Sciatic nerve (tissue), 2 donors: ENCODE data around the gene SEPHS2. TPM values are rescaled to one million over a fixed set of nuclear protein-coding genes. Genes with fewer than 3 reads are reported as not detected.
"Not testable (repeated sequence)": the region's sequence is repeated elsewhere in the genome, so short reads cannot be mapped to it uniquely, and the experiment has no call there.

Experiments
- ATAC-seq: fragments of 200-7000 bp; cut with Tn5 transposase; one replicate; pipeline ENCODE4 v1.9.1; 2020; ENCODE audit warnings: mild to moderate bottlenecking, moderate library complexity
- DNase-seq: peaks from one replicate; pipeline ENCODE4 v3.0.0-alpha.2; 2020; ENCODE audit warnings: low spot score
- intact Hi-C: fragments of 100-400 bp; cut with DNase I; formaldehyde crosslinking; loops from one replicate; pipeline ENCODE4 v1.14.2; 2022
- total RNA-seq: library from RNA; stranded (reverse); fragmentation: NEBNext Ultra II Directional; extraction: Animal tissue kit (Norgen Biotek cat#: 25700); gene quantifications from one replicate; pipeline ENCODE4 v1.2.1, GENCODE V29; 2021
- donor health status: DM: no; HTN: no; CAD: no.
- donor health status: DM: no; HTN: no; CAD: no.

The SEPHS2 gene
- total RNA-seq, 1 donor from 2014 or later, result 25.2 TPM

- peak; percentile 41 for ATAC-seq
- DNase-seq, result no peak
These were observed 27.8 kb upstream of the SEPHS2 start for GRCh38 chr16:30473231-30474073.

GRCh38 chr16:30472328-30472942, 26.8 kb upstream of the SEPHS2 start, which contains the start of gene ITGAL:
ITGAL (plus strand) TSS chr16:30472742; CDS start chr16:30472838, 96 bp downstream.
- DNase-seq, result no peak

More at GRCh38 chr16:30473231-30474073, 27.8 kb upstream of the SEPHS2 start:
- intact Hi-C loops, result no loop called here

GRCh38 chr16:30470632-30470995, 24.9 kb upstream of the SEPHS2 start:
- intact Hi-C loops, result no loop called here
- ATAC-seq, result no peak
- no peak for DNase-seq

More at GRCh38 chr16:30472328-30472942, 26.8 kb upstream of the SEPHS2 start, which contains the start of gene ITGAL:
- peak; percentile 65 for ATAC-seq
- intact Hi-C loops, result no loop called here

GRCh38 chr16:30470170-30470512, 24.5 kb upstream of the SEPHS2 start:
- ATAC-seq (no peak), DNase-seq (no peak)
- intact Hi-C loops, result no loop called here

DNA sequence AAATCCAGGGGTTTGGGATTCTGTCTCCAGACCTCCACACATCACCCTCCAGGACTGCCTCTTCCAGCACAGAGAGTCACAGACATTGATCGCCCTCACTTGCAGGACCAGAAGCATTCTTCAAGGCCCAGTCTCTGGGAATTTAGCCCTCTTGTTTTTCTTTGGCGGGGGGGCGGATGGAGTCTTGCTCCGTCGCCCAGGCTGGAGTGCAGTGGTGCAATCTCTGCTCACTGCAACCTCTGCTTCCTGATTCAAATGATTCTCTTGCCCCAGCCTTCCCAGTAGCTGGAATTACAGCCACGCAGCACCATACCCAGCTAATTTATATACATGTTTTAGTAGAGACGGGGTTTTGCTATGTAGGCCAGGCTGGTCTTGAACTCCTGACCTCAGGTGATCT, 18.4 kb upstream of the SEPHS2 start:
- DNase-seq, result no peak
- ATAC-seq, result no peak
- intact Hi-C loops, result no loop called here

- DNase-seq, intact Hi-C loops, ATAC-seq: not testable (repeated sequence)
These were observed 15.8 kb upstream of the SEPHS2 start for GRCh38 chr16:30461426-30461825.

DNA sequence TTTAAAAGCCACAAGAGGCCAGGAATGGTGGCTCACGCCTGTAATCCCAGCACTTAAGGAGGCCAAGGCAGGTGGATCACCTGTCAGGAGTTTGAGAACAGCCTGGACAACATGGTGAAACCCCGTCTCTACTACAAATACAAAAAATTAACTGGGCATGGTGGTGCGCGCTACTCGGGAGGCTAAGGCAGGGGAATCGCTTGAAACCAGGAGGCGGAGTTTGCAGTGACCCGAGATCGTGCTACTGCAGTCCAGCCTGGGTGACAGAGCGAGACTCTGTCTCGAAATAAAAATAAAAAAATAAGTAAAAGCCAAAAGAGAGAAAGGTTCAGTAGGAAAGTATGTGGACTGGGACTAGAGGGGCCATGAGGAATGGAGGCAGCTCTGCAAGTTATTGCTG, 13.8 kb upstream of the SEPHS2 start:
- intact Hi-C loops, result no loop called here
- no peak for ATAC-seq
- no peak for DNase-seq

DNA sequence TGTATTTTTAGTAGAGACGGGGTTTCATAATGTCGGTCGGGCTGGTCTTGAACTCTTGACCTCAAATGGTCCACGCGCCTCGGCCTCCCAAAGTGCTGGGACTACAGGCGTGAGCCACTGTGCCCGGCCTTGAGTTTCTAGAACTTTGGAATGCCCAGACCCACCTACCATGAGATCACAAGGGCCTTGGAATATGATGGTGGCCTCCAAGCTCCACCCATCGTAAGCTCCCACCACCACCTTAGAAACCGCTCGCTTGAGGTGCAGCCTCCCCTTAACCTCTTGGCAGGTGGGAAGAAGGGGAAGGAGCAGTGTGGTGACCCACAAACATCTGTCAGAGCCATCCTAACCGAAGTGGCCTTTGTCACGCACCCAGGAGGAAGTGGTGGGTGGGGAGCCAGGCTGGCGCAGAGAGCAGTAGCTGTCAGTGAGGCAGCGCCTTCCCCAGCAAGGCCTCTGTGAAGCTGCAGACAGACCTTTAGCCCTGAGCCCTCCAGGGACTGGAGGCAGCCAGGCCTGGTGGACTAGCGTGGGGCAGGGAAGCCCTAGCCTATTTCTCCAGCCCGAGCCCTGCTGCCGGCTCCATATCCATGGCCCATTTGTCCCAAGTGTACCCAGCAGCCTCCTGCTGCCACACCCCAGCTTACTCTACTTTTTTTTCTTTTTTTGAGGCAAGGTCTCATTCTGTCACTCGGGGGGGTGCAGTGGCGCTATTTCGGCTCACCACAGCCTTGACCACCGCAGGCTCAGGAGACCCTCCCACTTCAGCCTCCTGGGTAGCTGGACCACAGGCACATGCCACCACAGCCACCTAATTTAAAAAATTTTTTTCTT, 13.1 kb upstream of the SEPHS2 start:
- no peak for DNase-seq
- intact Hi-C loops, result no loop called here
- peak; percentile 63 for ATAC-seq

DNA sequence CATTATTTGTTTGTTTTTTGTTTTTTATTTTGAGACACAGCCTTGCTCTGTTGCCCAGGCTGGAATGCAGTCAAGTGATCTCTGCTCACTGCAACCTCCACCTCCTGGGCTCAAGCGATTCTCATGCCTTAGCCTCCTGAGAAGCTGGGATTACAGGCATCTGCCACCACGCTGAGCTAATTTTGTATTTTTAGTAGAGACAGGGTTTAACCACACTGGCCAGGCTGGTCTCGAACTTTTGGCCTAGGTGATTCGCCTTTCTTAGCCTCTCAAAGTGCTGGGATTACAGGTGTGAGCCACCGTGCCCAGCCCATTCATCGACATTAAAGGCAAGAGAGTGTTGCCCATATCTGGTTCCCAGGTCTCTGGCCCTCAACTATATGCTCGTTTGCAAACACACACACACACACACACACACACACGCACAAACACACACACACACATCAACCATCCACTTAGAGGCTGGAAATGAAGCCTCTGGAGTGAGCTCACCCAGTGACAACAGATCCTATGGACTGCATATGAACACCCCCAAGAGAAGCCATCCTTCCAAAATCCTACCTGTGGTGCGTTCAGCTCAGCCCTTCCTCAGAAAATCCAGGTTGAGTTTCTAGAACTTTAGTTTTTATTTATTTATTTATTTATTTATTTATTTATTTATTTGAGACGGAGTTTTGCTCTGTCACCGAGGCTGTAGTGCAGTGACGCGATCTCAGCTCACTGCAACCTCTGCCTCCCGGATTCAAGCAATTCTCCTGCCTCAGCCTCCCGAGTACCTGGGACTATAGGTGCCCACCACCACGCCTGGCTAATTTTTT, 12.3 kb upstream of the SEPHS2 start:
- intact Hi-C loops, result no loop called here
- DNase-seq, result no peak
- ATAC-seq, result no peak

GRCh38 chr16:30457256-30457655, 11.6 kb upstream of the SEPHS2 start:
- intact Hi-C loops, result no loop called here
- DNase-seq (no peak), ATAC-seq (no peak)

DNA sequence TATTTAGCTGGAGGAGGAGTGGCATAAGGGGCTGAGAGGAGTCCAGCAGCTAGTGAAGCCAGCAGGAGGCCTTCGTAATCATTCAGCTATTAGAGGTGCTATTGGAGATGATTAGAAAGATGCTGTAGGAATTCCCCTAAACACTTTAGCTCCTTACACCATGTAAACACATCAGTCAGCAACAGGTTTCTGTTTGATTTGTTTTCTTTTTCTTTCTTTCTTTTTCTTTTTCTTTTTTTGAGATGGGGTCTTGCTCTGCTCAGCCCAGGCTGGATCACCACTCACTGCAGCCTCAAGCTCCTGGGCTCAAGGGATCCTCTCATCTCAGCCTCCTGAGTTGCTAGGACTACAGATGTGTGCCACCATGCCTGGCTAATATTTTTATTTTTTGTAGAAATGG, 10.6 kb upstream of the SEPHS2 start:
- no peak for ATAC-seq
- intact Hi-C loops, result no loop called here
- no peak for DNase-seq

GRCh38 chr16:30452709-30453580, 7.3 kb upstream of the SEPHS2 start:
- DNase-seq, ATAC-seq, intact Hi-C loops: not testable (repeated sequence)

GRCh38 chr16:30449116-30449435, 3.4 kb upstream of the SEPHS2 start:
- ATAC-seq (no peak), DNase-seq (no peak)
- intact Hi-C loops, result loop anchor here (10.0 kb wide), 1 partner anchor 46 kb away; no protein-coding TSS in a partner anchor

- intact Hi-C loops, result loop anchor here (10.0 kb wide), 1 partner anchor 47 kb away; no protein-coding TSS in a partner anchor
- DNase-seq, result no peak
These were observed 2.0 kb upstream of the SEPHS2 start for GRCh38 chr16:30447512-30448226.

DNA sequence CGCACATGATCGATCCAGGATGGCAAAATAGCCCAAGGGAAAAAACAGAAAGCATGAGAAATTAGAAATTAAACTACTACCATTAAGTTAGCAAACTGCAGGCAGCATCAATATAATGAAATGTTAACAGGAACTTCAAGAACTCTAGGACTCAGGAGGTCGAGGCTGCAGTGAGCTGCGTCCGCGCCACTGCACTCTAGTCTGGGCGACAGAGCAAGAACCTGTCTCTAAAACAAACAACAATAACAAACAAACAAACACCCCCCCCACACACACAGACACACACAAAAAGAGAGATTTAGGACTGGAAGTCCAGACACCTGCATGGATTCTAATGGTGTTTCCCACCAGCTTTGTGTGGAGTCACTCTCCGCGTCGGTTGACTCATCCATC, 525 bp upstream of the SEPHS2 start:
- no peak for DNase-seq
- no peak for ATAC-seq
- intact Hi-C loops, result loop anchor here (10.0 kb wide), 1 partner anchor 49 kb away; no protein-coding TSS in a partner anchor

More at GRCh38 chr16:30447512-30448226, 2.0 kb upstream of the SEPHS2 start:
- no peak for ATAC-seq

GRCh38 chr16:30445149-30445407, 596 bp downstream of the SEPHS2 start:
- DNase-seq (no peak), ATAC-seq (no peak)
- intact Hi-C loops, result loop anchor here (10.0 kb wide), 1 partner anchor 50 kb away; no protein-coding TSS in a partner anchor
